ENCODE results near the gene OR9G1.
"Not testable (repeated sequence)": the region's sequence is repeated elsewhere in the genome, so short reads cannot be mapped to it uniquely, and the experiment has no call there.

Gene OR9G1, protein sequence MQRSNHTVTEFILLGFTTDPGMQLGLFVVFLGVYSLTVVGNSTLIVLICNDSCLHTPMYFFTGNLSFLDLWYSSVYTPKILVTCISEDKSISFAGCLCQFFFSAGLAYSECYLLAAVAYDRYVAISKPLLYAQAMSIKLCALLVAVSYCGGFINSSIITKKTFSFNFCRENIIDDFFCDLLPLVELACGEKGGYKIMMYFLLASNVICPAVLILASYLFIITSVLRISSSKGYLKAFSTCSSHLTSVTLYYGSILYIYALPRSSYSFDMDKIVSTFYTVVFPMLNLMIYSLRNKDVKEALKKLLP

DNA sequence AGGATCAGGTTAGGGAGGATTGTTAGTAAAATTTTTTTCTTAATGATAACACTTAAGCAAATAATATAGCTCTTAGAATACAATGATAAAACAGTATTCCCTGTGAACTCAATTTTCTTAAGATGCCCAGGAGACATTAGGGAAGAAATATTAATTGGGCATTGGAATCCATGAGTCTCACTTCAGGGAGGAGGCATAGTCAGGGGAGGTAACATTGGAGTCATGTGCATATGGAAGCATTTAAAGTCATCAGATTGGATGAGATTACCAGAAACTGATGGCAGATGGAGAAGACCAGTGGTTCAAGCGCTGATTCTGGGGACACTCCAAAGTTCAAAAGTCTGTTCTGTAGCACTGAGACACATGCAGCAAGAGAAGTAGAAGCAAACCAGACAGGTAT lies at the start of gene OR9G1:
TSS of gene OR9G1 (plus strand) at position 301 of the 400 bp plus-strand sequence. CDS start 1,293 bp downstream, outside the sequence.
- DNase-seq (ENCODE audit: low spot score), result no peak

DNA sequence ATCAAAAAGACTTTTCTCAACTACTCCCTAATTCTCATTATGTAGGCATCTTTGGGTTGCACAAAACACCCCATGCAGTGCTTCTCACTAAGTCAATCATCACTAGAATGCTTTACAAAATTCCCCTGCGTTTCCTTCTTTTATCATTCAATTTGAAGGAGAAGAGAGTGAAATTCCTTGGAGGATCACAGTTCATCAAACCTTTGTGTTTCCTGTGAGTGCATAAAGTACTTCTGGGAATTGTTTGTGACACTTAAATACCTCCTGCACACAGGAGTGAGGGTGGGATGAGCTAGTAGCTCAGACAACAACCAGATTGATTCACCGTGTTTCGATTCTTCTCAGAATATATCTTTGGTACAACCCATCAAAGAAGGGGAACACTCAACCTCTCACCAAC lies 39.1 kb upstream of the OR9G1 start:
- no peak for DNase-seq (ENCODE audit: low spot score)

DNA sequence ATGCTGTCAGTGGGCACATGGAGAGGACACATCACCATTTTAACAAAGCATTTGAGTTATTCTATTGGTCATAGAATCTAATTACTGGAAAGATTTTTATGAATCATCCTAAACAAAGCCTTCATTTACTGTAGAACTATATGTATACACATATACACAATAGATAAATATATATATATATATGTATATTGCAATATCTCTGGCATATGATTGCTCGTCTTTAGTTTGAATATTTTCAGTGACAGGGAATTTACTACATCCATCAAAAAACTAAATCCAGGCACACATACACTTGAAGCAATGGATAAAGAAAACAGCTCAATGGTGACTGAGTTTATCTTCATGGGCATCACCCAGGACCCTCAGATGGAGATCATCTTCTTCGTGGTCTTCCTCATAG lies 35.5 kb upstream of the OR9G1 start, which contains the start of gene OR5AR1:
TSS of gene OR5AR1 (plus strand) at position 301 of the 400 bp plus-strand sequence. CDS start at position 301, 0 bp downstream.
- no peak for DNase-seq (ENCODE audit: low spot score)

DNA sequence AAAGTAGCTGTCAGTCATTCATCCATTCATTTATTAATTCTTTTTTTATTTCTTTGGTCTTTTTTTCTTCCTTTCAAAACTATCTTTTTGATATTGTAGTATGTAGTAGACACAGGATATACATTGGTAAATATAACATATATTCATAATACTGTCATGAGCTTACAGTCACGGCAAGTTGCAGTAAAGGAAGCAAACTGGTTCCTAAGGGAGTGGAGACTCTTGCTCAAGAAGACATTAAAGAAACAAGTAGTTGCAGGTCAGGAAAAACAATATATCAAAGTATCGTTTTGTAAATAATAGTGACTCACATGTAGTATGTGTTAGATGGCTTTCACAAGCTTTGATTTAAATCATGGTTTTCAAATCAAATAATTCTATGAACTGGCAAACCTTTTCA lies 27.9 kb upstream of the OR9G1 start:
- no peak for DNase-seq (ENCODE audit: low spot score)

DNA sequence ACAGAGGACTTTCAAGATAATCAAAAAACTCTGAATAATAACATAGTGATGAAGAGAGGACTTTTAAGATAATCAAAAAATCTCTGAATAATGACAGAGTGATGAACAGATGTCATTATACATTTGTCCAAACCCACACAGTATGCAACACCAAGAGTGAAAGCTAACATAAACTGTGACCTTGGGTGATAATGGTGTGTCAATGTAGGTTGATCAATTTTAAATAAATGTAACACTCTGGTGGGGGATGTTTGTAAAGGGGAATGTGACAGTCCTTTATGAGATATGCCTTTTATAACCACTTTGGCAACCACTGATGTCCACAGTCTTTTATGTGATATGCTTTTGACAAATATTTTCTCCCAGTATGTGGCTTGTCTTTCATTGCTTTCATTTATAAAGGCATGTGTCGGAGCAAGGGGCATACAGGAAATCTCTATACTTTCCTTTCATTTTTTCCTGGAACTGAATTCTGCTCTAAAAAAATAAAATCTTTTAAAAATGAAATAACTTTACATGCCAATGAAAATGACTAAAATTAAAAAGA lies 10.3 kb upstream of the OR9G1 start:
- no peak for DNase-seq (ENCODE audit: low spot score)

DNA sequence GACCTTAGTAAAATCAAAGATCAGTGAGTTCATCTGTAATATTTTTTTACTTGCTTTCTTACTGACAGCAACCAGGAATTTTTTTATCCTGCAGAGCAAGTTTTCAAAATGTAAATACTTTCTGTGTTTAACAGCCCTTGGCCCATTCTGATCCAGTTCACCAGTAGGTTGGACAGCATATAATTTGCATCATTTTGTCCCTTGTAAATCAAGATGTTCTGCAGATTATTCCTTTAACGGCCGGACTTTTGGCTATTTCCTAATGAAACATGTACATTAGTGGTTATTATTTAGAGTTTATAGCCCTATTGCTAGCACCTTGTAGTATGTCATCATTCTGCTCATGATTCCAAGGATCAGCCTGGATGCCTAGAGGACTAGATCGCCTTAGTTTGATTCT lies 7.7 kb upstream of the OR9G1 start:
- not testable (repeated sequence) for DNase-seq (ENCODE audit: low spot score)

DNA sequence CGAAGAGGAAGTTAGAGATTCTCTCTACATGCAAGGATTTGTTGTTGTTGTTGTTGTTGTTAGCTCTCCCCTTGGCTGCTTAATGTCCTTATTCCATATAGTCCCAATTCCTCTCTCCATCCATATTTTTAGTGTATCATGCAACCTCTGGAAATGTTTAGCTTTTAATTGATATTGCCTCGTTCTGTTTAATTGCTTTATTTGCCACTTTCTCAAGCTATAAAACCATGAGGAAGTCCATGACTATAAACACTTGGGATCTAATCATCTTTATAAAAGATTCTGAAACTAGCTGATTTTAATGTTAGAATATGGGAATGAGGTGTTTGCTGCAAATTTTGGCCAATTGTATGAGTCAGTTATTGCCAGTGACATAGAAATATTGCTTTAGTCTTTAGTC lies 5.5 kb upstream of the OR9G1 start:
- no peak for DNase-seq (ENCODE audit: low spot score)

DNA sequence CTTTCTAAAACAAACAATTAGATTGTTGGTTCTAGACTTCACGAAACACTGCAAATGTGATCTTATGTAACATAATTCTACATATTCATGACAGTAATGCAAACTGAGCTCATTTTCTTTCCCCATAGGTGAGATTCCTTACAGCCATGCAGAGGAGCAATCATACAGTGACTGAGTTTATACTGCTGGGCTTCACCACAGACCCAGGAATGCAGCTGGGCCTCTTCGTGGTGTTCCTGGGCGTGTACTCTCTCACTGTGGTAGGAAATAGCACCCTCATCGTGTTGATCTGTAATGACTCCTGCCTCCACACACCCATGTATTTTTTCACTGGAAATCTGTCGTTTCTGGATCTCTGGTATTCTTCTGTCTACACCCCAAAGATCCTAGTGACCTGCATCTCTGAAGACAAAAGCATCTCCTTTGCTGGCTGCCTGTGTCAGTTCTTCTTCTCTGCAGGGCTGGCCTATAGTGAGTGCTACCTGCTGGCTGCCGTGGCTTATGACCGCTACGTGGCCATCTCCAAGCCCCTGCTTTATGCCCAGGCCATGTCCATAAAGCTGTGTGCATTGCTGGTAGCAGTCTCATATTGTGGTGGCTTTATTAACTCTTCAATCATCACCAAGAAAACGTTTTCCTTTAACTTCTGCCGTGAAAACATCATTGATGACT lies 1.5 kb downstream of the OR9G1 start:
- DNase-seq (ENCODE audit: low spot score), result no peak

DNA sequence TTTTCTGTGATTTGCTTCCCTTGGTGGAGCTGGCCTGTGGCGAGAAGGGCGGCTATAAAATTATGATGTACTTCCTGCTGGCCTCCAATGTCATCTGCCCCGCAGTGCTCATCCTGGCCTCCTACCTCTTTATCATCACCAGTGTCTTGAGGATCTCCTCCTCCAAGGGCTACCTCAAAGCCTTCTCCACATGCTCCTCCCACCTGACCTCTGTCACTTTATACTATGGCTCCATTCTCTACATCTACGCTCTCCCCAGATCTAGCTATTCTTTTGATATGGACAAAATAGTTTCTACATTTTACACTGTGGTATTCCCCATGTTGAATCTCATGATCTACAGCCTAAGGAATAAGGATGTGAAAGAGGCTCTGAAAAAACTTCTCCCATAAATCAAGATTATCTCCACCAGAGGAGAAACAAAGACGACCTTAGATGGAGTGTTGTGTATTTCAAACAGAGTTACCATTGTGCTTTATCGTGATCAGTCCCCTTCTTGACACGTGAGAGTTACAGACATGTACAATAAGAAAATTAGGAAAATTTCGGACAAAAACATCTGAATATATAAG lies 2.1 kb downstream of the OR9G1 start:
- no peak for DNase-seq (ENCODE audit: low spot score)

DNA sequence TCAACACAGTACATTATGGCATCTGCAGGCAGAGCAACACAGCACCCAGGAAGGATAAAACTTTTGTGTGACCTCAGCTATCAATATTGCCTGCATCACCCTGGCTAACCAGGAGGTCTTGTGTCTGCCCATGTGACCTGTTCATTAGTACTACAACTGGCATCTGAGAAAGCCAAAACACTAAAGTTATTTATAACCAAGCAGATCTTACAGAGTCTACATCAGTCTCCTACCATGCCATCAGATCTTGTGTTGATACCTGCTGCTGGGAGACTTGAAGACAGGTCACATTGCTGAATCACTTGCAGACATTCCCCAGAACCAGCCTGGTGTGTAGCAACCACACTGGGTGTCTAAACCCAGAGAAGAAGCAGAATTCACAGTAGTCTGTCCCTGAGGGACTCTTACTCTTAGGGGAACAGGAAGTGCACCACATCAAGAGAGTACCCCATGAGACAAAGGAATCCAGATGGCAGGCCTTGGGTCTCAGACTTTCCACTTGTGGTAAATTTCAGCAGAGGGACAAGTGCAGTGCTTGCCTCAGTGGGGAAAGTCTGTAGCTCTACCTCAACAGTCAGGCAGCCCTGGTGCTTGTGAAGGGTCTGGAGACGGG lies 7.0 kb downstream of the OR9G1 start:
- no peak for DNase-seq (ENCODE audit: low spot score)

DNA sequence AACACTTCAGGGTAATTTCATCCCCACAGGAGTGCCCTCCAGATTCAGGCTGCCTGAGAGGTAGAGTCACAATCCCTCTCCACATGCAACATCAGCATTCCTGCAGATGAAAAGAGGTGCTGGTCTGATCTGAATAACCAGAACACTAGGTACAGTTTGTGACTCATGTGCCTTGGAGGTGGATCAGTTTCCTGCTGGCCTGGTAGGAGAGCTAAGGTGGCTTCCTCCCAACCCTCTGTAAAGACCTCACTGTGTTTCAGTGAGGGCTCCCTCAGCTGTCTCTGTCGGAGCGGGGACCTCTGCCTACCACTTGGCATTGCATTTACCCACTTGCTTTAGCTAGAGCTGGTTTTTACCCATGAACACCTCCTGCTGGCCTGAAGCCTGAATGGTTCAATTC lies 7.6 kb downstream of the OR9G1 start:
- no peak for DNase-seq (ENCODE audit: low spot score)

DNA sequence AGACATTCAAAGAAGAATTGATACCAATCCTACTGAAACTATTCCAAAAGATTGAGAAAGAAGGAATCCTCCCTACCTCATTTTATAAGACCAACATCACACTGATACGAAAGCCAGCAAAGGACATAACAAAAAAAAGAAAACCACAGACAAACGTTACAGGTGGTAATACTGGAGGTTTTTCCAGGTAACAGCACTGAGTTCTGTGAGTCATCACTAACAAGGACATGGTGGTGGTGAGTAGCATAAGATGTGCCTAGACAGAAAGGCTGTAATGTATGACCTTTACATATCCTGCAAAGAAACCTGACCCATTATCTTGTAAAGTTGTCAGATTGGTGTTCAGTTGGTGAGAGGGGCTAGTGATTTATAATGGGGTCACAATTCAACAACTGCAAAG lies 15.3 kb downstream of the OR9G1 start:
- no peak for DNase-seq (ENCODE audit: low spot score)

DNA sequence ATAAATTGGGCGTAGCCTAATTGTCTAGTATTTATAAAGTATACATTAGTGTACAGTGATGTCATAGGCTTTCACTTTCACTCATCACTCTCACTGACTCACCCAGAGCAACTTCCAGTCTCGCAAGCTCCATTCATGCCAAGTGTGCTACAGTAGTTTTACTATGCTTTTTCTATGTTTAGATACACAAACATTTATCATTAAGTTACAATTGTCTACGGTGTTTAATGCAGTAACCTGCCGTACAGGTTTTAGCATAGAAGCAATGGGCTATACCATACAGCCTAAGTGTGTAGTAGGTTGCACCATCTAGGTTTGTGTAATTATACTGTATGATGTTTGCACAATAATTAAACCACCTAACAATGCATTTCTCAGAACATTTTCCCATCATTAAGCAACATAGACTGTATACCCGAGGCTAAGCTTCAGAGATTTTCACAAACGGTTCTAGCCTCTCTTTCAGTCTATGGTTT lies 17.5 kb downstream of the OR9G1 start:
- DNase-seq (ENCODE audit: low spot score), result no peak

DNA sequence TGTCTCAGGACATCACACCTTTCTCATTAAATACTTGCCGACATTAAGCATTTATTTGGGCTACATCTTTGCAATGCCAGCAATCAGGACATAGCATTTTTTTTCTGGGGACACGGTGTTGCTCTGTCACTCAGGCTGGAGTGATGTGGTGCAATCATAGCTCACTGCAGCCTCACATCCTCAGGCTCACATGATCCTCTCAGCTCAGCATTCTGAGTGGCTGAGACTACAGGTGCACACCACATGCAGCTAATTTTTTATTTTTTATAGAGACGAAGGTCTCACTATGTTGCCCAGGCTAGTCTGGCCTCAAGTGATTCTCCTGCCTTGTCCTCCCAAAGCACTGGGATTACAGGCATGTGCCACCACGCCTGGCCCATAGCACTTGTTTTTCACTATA lies 21.6 kb downstream of the OR9G1 start:
- DNase-seq (ENCODE audit: low spot score), result no peak

DNA sequence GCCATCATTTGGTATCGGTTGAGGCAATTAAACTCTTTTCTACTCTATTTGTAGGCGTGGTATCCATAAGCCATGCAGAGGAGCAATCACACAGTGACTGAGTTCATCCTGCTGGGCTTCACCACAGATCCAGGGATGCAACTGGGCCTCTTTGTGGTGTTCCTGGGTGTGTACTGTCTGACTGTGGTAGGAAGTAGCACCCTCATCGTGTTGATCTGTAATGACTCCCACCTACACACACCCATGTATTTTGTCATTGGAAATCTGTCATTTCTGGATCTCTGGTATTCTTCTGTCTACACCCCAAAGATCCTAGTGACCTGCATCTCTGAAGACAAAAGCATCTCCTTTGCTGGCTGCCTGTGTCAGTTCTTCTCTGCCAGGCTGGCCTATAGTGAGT lies 41.2 kb downstream of the OR9G1 start:
- no peak for DNase-seq (ENCODE audit: low spot score)

DNA sequence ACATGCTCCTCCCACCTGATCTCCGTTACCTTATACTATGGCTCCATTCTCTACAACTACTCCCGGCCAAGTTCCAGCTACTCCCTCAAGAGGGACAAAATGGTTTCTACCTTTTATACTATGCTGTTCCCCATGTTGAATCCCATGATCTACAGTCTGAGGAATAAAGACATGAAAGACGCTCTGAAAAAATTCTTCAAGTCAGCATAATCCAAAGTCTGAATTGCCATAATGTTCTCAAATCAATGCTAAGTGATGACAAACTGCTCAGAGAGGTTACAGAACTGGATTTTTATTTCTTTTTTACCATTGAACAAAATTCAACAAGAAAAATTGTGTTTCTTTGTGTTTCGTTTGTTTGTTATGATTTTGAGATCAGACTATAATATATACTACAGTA lies 42.0 kb downstream of the OR9G1 start:
- no peak for DNase-seq (ENCODE audit: low spot score)

DNA sequence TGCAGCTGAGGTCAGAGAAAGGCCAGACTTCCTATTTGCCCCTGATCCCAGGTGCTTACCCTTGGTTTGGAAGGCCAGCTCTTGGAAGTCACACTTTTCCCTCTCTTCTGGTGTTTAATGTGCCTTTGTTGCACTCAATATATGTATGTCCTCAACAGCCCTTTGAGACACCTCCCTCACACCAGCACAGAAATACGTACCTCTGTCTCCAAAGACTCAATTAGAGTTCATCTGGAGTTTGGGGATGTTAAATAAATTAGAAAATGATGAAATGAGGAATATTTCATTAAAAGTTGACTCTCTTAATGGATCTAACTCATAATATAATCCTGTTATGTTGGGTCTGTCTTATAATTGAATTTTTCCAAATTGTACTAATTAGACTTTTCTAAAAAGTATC lies 49.7 kb downstream of the OR9G1 start, which contains the start of gene OR9G4:
TSS of gene OR9G4 (minus strand) at position 101 of the 400 bp plus-strand sequence. CDS start 4,931 bp downstream, outside the sequence.
- DNase-seq (ENCODE audit: low spot score), result no peak

DNA sequence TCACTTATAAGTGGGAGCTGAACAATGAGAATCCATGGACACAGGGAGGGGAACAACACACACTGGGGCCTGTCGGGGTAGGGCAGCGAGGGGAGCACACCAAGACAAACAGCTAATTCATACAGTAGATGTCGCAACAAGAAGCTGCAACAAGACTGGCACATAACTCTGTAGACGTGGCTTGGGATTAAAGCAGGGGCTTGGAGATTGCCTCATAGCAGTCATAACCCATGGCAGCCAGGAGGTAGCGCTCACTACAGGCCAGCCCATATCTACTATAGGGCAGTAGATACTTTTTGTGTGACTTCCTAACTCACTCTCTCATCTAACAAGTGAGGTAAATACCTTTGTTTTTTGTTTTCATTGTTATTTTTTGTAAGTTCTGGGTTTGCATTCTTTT lies 51.3 kb downstream of the OR9G1 start:
- DNase-seq (ENCODE audit: low spot score), result no peak

DNA sequence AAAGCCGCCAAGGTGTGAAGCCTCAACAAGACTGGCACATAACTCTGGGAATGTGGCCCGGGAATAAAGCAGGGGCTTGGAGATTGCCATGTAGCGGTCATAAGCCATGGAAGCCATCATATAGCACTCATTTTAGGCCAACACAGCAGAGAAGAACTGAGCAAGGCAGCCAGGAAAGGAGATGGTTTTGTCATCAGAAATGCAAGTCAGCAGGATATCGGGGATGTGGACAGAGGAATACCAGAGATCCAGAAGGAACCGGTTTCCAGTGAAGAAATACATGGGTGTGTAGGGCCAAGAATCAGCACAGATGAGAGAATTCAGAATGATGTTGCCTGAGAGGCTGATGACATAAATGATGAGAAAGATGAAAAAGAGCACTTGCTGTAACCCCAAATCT lies 52.6 kb downstream of the OR9G1 start:
- DNase-seq (ENCODE audit: low spot score), result no peak

All from hematopoietic multipotent progenitor cell treated with erythropoietin and hydrocortisone succinate and interleukin-3 and kit ligand, for 17 days (in vitro differentiated cells).